GM19240 (cell line): Measurements from ENCODE around the gene FAM98C.

Experiments
- DNase-seq: peaks from one replicate; pipeline ENCODE4 v3.0.0; 2011; ENCODE audit warnings: low spot score; ENCODE audit not compliant: insufficient read length

Gene FAM98C

GRCh38 chr19:38377052-38377451 lies 25.8 kb upstream of the FAM98C start:
- no peak for DNase-seq

DNA sequence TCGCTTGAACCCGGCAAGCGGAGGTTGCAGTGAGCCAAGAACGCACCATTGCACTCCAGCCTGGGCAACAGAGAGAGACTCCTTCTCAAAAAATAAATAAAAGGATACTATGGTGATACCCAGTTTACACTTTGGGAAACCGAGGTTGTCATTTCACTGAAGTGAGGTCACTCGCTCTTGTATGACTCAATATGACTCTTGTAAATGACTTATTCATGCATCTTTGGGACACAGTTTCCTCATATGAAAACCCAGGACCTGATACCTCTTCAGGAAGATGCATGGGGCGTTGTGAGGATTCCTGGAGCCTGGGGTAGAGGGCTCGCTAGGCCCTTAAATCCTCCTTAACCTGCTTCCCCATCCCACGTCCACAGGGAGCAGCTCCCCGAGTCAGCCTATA lies 24.0 kb upstream of the FAM98C start:
- no peak for DNase-seq

- no peak for DNase-seq
Observed at GRCh38 chr19:38381138-38381537, 21.8 kb upstream of the FAM98C start.

GRCh38 chr19:38383184-38383583 lies 19.7 kb upstream of the FAM98C start:
- no peak for DNase-seq

DNA sequence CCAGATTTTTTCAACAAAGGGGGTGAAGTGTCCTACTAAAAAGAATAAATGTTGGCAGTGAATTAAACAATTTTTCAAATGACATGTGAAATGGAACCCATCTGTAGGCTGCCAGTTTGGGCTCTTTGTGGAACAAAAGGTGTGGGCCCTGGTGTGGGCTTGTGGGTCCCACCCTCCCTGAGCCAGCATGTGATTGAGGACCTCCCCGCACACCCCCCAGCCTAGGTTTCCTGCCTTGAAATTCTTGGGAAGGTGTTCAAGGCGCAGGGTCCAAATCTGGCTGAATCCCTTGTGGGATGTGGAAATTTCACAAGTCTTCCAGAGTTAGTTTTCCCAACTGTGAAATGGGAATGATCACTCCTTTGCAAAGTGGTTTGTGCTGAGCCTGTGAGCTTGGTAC lies 19.1 kb upstream of the FAM98C start:
- no peak for DNase-seq

DNA sequence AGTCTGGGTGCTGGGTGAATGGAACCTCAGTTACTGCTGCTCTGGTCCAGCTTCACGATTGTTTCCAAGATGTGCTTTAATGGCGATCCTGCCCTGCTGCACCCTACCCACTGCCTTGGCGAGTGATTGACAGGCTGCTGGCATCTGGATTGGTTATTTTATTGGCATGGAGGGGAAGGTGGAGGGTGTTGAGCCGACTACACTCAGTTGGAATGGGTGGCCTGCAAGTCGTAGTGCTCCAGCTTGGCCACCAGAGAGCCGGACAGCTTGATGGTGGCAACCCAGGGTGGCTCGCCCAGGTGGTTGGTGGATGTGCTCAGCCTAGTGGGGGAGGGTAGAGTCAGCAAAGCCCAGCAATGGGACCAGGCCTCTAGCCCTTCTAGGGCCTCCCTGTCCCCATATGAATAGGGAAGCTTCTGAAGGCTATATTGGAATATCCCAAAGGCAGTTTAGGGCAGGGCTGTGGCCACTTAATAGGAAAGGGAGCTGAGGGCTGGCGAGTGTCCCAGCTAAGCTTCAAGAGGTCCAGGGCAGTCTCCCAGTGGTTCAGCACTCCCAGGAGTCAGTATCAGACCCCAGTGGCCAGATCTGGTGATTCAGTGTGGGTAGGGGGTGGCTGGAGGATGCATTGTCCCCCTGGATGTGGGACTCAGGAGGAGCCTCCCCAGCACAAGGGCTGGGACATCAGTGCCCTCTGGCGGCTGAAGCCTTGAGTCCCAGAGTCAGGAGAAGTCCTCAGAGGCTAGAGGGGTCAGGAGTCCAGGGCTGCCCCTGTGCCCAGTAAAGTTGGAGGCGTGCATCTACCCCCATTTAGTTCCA lies 18.5 kb upstream of the FAM98C start:
- no peak for DNase-seq

GRCh38 chr19:38385057-38385803 lies 17.7 kb upstream of the FAM98C start:
- DNase-seq, result no peak

DNA sequence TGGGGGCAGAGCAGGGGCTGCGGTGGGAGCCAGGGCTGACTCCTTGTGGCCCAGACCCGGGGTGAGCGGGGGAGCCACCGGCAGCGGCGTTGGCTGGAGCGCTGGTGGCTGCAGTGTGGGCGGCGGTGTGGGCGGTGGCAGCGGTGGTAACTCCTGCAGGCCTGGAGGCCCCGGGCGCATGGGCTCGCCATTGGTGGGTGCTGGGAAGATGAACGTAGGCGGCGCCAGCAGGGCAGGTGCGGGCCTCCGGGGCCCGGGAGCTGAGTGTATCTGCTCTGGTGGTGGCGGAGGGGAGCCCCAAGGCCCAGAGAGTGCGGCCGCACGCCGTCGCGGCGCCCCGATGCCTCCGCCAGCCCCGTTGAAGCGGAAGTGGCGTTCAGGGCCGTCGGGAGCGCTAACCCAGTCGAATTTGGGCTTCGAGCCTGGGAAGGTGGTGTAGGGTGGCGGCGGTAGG lies 17.1 kb upstream of the FAM98C start:
- no peak for DNase-seq

DNA sequence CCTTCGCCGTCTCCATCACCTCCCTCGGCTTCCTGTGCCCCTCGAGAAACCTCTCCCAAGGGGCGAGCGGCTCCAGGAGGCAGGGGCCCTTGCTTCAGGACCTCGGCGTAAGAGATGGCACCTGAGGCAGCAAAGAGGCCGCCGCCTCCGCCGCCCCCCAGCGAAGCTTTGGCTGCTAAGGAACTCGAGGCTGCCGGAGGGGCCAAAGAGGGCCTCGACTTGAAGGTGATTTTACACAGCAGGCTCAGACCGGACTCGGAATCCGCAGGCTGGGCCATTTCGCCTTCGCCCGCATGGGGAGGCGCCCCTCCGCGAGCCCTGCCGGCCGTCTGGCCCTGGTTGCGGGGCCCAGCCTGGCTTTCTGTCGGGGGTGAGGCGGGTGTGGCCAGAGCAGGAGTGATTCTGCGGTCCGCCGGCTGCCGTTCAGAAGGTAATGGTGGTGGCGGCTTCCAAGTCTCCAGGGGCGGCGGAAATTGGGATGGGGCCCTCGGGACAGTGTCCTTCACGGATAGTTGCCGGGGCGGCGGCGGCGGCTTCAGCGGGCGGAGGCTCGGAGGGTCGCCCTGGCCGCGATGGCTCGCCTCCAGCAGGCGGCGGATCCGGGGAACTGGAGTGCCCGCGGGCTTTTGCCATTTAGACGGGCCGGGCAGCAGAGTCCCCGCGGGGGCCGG lies 16.5 kb upstream of the FAM98C start:
- no peak for DNase-seq

DNA sequence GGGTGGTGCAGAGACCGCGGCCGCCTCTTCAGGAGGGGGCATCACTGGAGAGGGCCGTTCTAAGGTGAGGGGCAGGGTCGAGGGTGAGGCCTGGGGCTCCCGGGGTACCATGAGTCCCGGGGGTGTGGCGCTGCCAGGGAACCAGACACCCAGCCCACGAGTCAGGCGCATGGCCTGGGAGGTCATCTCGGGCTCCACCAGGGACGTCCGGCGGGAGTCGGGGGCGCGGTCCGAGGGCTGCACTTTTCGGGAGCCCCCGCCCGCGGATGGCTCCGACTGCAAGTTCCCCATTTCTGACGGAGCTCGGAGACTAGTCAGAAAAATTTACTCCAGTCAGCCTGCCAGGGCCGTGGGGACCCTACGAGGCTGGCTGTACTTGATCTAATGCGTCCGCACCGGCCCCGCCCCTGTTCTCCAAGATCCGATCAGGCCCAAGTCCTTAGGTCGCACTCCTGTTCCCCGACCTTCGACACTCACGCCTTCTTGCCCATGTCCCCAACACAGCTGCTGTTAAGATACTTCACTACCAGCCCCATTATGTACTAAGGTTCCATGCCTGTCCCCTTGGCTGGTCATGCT lies 15.8 kb upstream of the FAM98C start:
- DNase-seq, result no peak

GRCh38 chr19:38387550-38388348 lies 15.1 kb upstream of the FAM98C start, which contains the start of gene GGN:
Gene GGN (minus strand): TSS chr19:38388034. CDS start chr19:38387261, 773 bp downstream.
- DNase-seq, result peak; percentile 89

DNA sequence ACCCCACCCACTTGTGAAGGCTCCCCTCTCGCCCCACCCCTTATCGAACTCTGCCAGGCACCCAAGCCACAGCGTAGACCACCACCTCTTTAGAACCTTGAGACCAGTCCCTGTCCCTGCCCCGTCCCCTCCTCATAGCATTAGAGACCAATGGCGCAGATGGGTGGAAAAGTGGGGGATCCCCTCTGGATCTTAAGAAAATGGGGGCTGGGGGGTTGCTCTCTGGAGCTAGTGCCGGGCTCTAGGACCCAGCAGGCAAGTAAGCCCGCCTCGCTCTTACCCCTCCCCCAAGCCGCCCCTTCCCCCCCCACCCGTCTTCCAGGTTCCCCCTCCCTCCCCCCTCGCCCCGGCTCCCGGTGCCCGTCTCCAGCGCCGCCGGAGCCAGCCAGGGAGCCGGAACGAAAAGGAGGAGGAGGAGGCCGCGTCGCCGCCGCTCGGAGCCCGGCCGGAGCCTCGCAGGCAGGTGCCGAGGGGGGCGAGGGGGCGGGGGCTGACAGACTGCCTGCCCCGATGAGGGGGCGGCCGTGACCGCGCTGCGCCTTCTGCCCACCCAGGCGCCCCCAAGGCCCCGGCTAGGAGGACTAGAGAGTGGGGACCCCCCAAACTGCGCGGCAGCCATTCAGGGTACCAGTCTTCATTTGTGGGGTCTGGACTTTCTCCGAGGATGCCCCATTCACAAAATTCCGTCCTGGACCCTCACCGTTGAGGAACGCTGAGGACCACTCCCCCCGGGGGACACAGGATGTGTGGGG lies 14.4 kb upstream of the FAM98C start, which contains the start of gene SPRED3:
Gene SPRED3 (plus strand): TSS at position 349 of the 752 bp plus-strand sequence. CDS start 1,606 bp downstream, outside the sequence.
- DNase-seq, result no peak

- no peak for DNase-seq
Observed at GRCh38 chr19:38389101-38389925, 13.6 kb upstream of the FAM98C start.

- DNase-seq, result no peak
Observed at GRCh38 chr19:38389957-38390924, 12.7 kb upstream of the FAM98C start.

GRCh38 chr19:38391911-38392464 lies 10.9 kb upstream of the FAM98C start:
- DNase-seq, result no peak

- DNase-seq, result no peak
Observed at GRCh38 chr19:38392707-38393308, 10.1 kb upstream of the FAM98C start.

- no peak for DNase-seq
Observed at GRCh38 chr19:38394488-38394887, 8.4 kb upstream of the FAM98C start.
